GM21528 (cell line): ENCODE results near the gene C3orf49.

ENCODE experiments used
- ATAC-seq: cut with Tn5 transposase; IDR thresholded peaks from one replicate; pipeline ENCODE4 v1.9.1; 2021; ENCODE audit warnings: mild to moderate bottlenecking, moderate library complexity; ENCODE audit not compliant: unreplicated experiment, low FRiP score

C3orf49 gene

GRCh38 chr3:63819151-63819398 lies at the start of gene C3orf49:
TSS of gene C3orf49 (plus strand) at chr3:63819299. CDS start at chr3:63819472, 173 bp downstream.
- ATAC-seq = no peak

GRCh38 chr3:63774781-63775180 lies 44.3 kb upstream of the C3orf49 start:
- ATAC-seq = no peak

DNA sequence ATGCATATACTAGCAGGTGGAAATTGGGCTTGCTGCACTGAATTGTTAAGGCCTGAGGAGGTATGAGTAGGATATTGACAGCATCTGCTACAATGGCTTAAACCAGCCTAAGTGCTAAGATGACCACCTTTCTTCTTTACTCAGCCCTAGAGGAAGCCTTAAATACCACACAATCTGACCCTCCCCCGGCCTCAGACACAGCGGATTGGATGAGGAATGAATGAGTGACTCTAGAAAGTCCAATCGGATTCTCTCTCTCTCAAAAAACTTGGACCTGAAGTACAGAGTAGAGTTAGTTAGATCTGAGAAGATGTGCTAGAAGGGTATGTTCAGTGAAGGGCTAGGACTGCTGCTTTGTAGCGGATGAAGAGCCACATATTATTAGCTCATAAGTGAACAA lies 39.9 kb upstream of the C3orf49 start:
- ATAC-seq = no peak

DNA sequence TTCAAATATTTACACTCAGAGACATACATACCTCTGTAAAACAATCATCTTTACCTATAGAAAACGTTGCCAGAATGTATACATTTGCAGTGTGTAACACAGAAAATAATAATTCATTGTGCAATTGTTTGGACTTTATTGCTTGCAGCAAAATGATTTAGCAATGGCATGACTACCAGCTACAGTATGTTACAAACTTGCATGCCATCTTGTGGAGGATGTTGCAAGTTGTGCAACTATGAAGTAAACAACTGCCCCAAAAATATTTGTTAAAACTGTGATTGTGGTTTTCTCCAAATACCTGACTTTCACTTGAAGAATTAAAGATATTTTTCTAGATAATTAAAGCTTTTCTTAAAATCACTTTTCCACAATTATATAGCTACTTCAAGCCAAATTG lies 27.1 kb upstream of the C3orf49 start:
- no peak for ATAC-seq

DNA sequence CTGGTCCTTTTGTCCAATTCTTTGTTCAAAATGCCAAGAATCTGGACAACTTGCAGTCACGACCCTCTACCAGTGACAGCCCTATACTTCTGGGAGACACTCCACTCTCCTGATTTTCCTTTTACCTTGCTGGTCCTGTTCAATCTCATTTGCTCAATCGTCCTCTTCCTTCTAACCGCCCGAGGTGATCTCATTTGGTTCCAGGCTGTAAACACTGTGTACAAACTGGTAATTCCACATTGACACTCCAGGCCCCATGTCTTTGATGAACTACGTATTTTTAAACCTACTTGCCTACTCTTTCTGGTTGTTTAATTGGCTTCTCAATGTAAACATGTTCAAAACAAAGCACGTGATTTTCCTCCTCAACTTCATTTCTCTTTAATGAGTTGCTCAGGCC lies 23.7 kb upstream of the C3orf49 start:
- ATAC-seq = no peak

GRCh38 chr3:63798544-63798943 lies 20.6 kb upstream of the C3orf49 start:
- ATAC-seq = no peak

GRCh38 chr3:63798949-63799348 lies 20.1 kb upstream of the C3orf49 start:
- no peak for ATAC-seq

DNA sequence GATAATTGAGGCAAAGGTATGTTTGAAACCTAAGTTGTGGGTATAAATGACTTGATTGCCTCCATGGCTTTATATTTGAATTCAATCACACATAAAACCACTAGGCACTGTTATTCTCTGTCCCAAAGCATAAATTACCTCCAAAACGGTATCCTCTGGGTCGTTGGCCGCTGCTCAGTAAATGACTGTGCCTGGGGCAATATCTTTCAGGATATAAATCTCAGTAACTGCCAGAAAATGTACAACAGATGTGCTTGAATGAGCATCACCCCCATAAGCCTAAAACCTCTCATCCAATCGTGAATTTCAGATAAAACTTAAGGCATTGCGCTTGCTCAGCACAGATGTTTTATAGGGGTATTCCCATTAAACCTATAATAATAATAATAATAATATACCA lies 19.0 kb upstream of the C3orf49 start:
- ATAC-seq = no peak

DNA sequence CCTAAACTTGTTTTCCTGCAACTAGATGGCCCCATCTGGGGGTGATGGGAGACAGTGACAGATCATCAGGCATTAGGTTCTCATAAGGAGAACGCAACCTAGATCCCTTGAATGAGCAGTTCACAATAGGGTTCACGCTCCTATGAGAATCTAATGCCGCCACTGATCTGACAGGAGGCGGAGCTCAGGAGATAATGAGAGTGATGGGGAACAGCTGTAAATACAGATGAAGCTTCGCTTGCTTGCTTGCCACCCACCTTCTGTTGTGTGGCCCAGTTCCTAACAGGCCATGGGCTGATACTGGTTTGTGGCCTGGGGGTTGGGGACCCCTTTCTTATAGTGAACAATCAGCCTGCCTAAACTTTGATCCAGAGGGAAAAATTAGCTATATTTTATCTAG lies 15.2 kb upstream of the C3orf49 start:
- no peak for ATAC-seq

GRCh38 chr3:63807961-63808565 lies 11.0 kb upstream of the C3orf49 start:
- ATAC-seq = no peak

GRCh38 chr3:63808633-63809032 lies 10.5 kb upstream of the C3orf49 start:
- ATAC-seq = no peak

GRCh38 chr3:63809607-63810006 lies 9.5 kb upstream of the C3orf49 start:
- no peak for ATAC-seq

- ATAC-seq = no peak
These were observed 4.9 kb upstream of the C3orf49 start for GRCh38 chr3:63814237-63814636.

DNA sequence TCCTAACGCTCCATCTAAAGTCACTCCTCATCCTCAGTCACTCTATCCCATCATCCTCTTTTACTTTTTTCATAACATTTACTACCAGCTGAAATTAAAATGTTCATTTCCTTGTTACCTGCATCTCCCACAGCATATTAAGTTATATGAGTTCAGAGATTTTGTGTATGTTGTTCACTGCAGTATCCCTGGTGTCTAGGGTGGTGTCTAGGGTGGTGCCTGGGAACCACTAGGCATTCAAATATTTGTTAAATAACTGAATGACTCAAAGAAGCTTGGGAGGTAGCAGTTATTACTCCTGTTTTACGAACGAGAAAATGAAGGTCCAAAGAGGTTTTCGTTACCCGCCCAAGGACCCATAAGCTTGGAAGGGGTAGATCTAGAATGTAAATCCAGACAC lies 1.9 kb upstream of the C3orf49 start:
- ATAC-seq = no peak

- peak; percentile 77 for ATAC-seq
These were observed 583 bp upstream of the C3orf49 start for GRCh38 chr3:63818282-63819150.

DNA sequence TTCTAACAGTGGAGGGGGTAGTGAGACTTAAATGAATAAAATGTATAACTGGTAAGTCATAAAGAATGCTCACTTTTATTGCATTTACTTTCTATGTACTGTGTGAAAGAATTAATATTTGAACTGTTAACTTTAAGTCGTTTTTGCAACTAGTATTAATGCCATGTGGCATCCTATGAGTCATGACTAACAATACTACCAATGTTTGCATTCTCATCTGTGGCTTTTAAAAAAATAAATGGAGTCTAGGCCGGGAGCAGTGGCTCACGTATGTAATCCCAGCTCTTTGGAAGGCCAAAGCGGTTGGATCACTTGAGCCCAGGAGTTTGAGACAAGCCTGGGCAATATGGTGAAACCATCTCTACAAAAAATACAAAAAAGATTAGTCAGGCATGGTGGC lies 5.2 kb downstream of the C3orf49 start:
- ATAC-seq = no peak

DNA sequence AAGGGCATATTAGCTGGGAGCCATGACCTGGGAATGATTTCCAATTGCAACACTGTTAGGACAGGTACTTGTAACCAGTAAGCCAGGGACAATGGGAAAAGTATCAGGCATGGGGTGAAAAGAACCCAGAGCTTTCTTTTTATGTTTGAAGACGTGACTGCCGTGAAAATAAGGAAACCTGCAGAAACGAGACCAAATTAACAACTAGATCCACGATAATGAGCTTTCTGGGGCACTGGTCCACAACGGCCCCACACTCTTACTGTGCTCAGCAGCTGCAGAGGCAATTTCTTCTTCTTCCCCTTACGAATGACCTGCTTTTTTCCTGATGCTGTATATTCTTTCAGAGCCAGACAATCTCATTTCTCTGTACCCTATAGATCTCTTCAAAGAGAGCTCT lies 11.4 kb downstream of the C3orf49 start:
- no peak for ATAC-seq

GRCh38 chr3:63832395-63832794 lies 13.3 kb downstream of the C3orf49 start:
- no peak for ATAC-seq

DNA sequence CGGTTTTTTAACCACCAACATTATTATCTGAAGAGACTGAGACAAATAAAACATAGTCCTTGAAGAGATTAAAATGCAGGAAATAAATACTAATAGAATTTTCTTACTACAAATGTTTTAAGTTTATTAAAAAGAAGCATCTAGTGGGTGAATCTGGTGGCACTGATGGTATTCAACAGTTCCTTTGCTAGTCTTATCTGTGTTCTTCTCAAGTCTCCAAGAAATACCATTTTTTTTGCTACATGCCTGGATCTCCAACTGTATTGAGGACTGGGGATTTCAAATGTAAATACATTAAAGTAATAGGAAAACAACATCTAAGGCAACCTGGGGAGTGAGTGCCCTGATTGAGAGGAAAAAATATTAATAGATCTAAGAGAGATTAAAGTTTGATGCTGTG lies 22.6 kb downstream of the C3orf49 start:
- no peak for ATAC-seq

DNA sequence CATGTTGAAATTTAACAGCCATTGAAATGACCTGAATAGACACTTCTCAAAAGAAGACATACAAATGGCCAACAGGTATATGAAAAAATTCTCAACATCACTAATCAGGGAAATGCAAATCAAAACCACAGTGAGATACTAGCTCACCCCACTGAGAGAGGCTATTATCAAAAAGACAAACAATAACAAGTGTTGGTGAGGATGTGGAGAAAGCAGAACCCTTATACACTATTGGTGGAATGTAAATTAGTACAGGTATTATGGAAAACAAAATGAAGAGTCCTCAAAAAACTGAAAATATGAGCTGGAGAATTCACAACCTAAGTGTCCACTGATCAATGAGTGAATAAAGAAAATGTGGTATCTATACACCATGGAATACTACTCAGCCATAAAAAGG lies 23.0 kb downstream of the C3orf49 start:
- no peak for ATAC-seq

GRCh38 chr3:63845215-63845614 lies 26.1 kb downstream of the C3orf49 start:
- ATAC-seq = no peak

DNA sequence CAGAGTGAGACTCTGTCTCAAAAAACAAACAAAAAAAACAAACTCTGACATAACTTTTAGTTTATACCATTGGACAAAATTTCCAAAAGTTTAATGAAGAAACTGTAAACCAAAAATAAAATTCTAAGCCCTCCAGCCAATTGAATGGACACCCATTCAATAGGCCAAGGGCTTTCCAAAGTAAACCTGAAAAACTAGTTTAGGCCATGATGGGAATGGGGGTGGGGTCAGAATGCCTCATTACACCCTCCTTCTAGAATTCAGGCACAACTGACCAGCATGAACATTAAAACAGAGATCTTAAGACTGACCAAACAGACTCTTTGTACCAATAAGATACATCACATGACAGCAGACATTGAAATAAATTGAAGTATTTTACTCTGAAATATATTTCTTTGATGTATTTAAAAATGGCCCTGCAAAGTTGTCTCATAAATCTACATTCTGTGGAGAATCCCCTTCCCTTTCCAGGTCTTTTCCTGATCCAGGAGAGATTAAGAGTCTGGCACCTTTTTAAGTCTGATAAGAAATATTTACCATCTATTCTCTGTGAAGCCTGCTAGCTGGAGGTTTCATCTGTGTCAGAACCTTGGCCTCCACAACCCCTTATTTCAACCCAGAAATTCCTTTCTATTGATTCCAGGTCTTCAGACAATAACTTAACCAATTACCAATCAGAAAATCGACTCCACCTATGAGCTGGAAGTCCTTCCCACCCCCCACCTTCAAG lies 28.8 kb downstream of the C3orf49 start:
- ATAC-seq = no peak
